Activated gamma-delta T cell treated with anti-CD3 and anti-CD28 coated beads, Interleukin-2, amount 50 U/mL, for 16 hours (primary cell): ENCODE data around the gene COQ8A.
"Not testable (repeated sequence)": the region's sequence is repeated elsewhere in the genome, so short reads cannot be mapped to it uniquely, and the experiment has no call there.

ENCODE experiments used
- DNase-seq: peaks from one replicate; pipeline ENCODE4 v3.0.0-alpha.2; 2020; ENCODE audit warnings: low read depth

The COQ8A gene

GRCh38 chr1:226953175-226953800 lies 13.2 kb downstream of the COQ8A start:
- DNase-seq, result no peak

GRCh38 chr1:226954337-226954736 lies 14.2 kb downstream of the COQ8A start:
- DNase-seq, result no peak

GRCh38 chr1:226954777-226955176 lies 14.7 kb downstream of the COQ8A start:
- DNase-seq, result no peak

GRCh38 chr1:226955857-226956256 lies 15.8 kb downstream of the COQ8A start:
- not testable (repeated sequence) for DNase-seq

- no peak for DNase-seq
These were observed 17.0 kb downstream of the COQ8A start for GRCh38 chr1:226956942-226957713.

GRCh38 chr1:226957714-226958113 lies 17.6 kb downstream of the COQ8A start:
- DNase-seq, result no peak

- DNase-seq, result no peak
These were observed 18.2 kb downstream of the COQ8A start for GRCh38 chr1:226958300-226958699.

GRCh38 chr1:226960256-226960655 lies 20.2 kb downstream of the COQ8A start:
- DNase-seq, result no peak

- DNase-seq, result no peak
These were observed 21.1 kb downstream of the COQ8A start for GRCh38 chr1:226960944-226961765.

- DNase-seq, result no peak
These were observed 22.6 kb downstream of the COQ8A start for GRCh38 chr1:226962421-226963391.

- no peak for DNase-seq
These were observed 24.0 kb downstream of the COQ8A start for GRCh38 chr1:226964068-226964425.

GRCh38 chr1:226964611-226965486 lies 24.8 kb downstream of the COQ8A start:
- DNase-seq, result no peak

GRCh38 chr1:226965581-226966440 lies 25.7 kb downstream of the COQ8A start:
- DNase-seq, result no peak

GRCh38 chr1:226966683-226967082 lies 26.6 kb downstream of the COQ8A start:
- DNase-seq, result no peak

GRCh38 chr1:226967665-226968064 lies 27.6 kb downstream of the COQ8A start:
- DNase-seq, result no peak

- DNase-seq, result no peak
These were observed 31.7 kb downstream of the COQ8A start for GRCh38 chr1:226971765-226972164.

GRCh38 chr1:226972931-226973330 lies 32.8 kb downstream of the COQ8A start:
- DNase-seq, result no peak

GRCh38 chr1:226973371-226973897 lies 33.3 kb downstream of the COQ8A start:
- DNase-seq, result no peak

GRCh38 chr1:226973898-226974543 lies 33.9 kb downstream of the COQ8A start:
- DNase-seq, result no peak
